H9 (cell line): Measurements from ENCODE around the gene ATP8B4. TPM values are rescaled to one million over a fixed set of nuclear protein-coding genes. Genes with fewer than 3 reads are reported as not detected.

Experiments used
- DNase-seq: peaks from one replicate; pipeline ENCODE4 v3.0.0-alpha.2; 2017
- H2AFZ ChIP-seq: one replicate; pipeline ENCODE4 v1.6.1; 2013; ENCODE audit warnings: mild to moderate bottlenecking, low read length, control low read depth, moderate library complexity
- H2AK5ac ChIP-seq: 2 replicates; pipeline ENCODE4 v1.6.1; 2013; ENCODE audit warnings: low read length, control low read depth, mixed read lengths; ENCODE audit not compliant: insufficient read length
- H2BK120ac ChIP-seq: one replicate; pipeline ENCODE4 v1.6.1; 2013; ENCODE audit warnings: low read depth, mild to moderate bottlenecking, low read length, control low read depth, inconsistent platforms; ENCODE audit not compliant: poor library complexity, severe bottlenecking
- H2BK12ac ChIP-seq: 2 replicates; pipeline ENCODE4 v1.6.1; 2013; ENCODE audit warnings: low read length, control low read depth, mixed read lengths, low read depth; ENCODE audit not compliant: insufficient read length
- H2BK15ac ChIP-seq: 2 replicates; pipeline ENCODE4 v1.6.1; 2013; ENCODE audit warnings: low read depth, low read length, control low read depth
- H2BK20ac ChIP-seq: one replicate; pipeline ENCODE4 v1.6.1; 2013; ENCODE audit warnings: low read depth, mild to moderate bottlenecking, low read length, control low read depth, inconsistent platforms; ENCODE audit not compliant: poor library complexity, severe bottlenecking
- H2BK5ac ChIP-seq: 2 replicates; pipeline ENCODE4 v1.6.1; 2013; ENCODE audit warnings: low read length, control low read depth, mixed read lengths; ENCODE audit not compliant: insufficient read length
- H3K14ac ChIP-seq: 2 replicates; pipeline ENCODE4 v1.6.1; 2013; ENCODE audit warnings: low read length, control low read depth; ENCODE audit not compliant: insufficient read depth
- H3K18ac ChIP-seq: 2 replicates; pipeline ENCODE4 v1.6.1; 2013; ENCODE audit warnings: low read depth, mild to moderate bottlenecking, mixed read lengths, low read length, control low read depth; ENCODE audit not compliant: insufficient read length
- H3K23ac ChIP-seq: 2 replicates; pipeline ENCODE4 v1.6.1; 2013; ENCODE audit warnings: low read length, control low read depth, mixed read lengths, low read depth; ENCODE audit not compliant: insufficient read length
- H3K23me2 ChIP-seq: 2 replicates; pipeline ENCODE4 v1.6.1; 2013; ENCODE audit warnings: low read depth, mild to moderate bottlenecking, mixed read lengths, low read length, control low read depth; ENCODE audit not compliant: insufficient read length, poor library complexity, severe bottlenecking
- H3K27ac ChIP-seq: 2 replicates; pipeline ENCODE4 v1.5.1; 2013; ENCODE audit warnings: low read length, control low read depth, mixed read lengths, low read depth; ENCODE audit not compliant: insufficient read length
- H3K27me3 ChIP-seq: 2 replicates; pipeline ENCODE4 v1.6.1; 2013; ENCODE audit warnings: low read length, control low read depth, inconsistent platforms; ENCODE audit not compliant: insufficient read depth
- H3K4ac ChIP-seq: 2 replicates; pipeline ENCODE4 v1.6.1; 2013; ENCODE audit warnings: low read depth, mild to moderate bottlenecking, control low read depth, inconsistent platforms, low read length, moderate library complexity
- H3K4me1 ChIP-seq: 2 replicates; pipeline ENCODE4 v1.6.1; 2013; ENCODE audit warnings: low read length, control low read depth, inconsistent platforms; ENCODE audit not compliant: insufficient read depth
- H3K4me2 ChIP-seq: 2 replicates; pipeline ENCODE4 v1.6.1; 2013; ENCODE audit warnings: low read length, control low read depth, mixed read lengths; ENCODE audit not compliant: insufficient read length, insufficient read depth
- H3K56ac ChIP-seq: 2 replicates; pipeline ENCODE4 v1.6.1; 2013; ENCODE audit warnings: low read depth, mild to moderate bottlenecking, mixed read lengths, low read length, control low read depth; ENCODE audit not compliant: insufficient read length
- H3K79me1 ChIP-seq: 2 replicates; pipeline ENCODE4 v1.6.1; 2013; ENCODE audit warnings: low read depth, mild to moderate bottlenecking, moderate library complexity, low read length, control low read depth, inconsistent platforms; ENCODE audit not compliant: insufficient read depth, poor library complexity, severe bottlenecking
- H3K79me2 ChIP-seq: 2 replicates; pipeline ENCODE4 v1.6.1; 2013; ENCODE audit warnings: low read length, control low read depth, inconsistent platforms; ENCODE audit not compliant: insufficient read depth
- H3K9ac ChIP-seq: 2 replicates; pipeline ENCODE4 v1.6.1; 2013; ENCODE audit warnings: low read length, control low read depth, mixed read lengths; ENCODE audit not compliant: insufficient read length; ENCODE audit errors: extremely low read depth
- H3K9me3 ChIP-seq: one replicate; pipeline ENCODE4 v1.6.1; 2013; ENCODE audit warnings: low read depth, low read length, inconsistent platforms; ENCODE audit not compliant: control insufficient read depth
- H3T11ph ChIP-seq: one replicate; pipeline ENCODE4 v1.6.1; 2013; ENCODE audit warnings: mild to moderate bottlenecking, low read length, control low read depth, inconsistent platforms
- H4K20me1 ChIP-seq: one replicate; pipeline ENCODE4 v1.6.1; 2013; ENCODE audit not compliant: control insufficient read depth, insufficient read length, insufficient read depth
- H4K5ac ChIP-seq: 2 replicates; pipeline ENCODE4 v1.6.1; 2013; ENCODE audit warnings: low read depth, mild to moderate bottlenecking, mixed read lengths, low read length, control low read depth; ENCODE audit not compliant: insufficient read length
- H4K8ac ChIP-seq: replicated peaks from 2 replicates; pipeline ENCODE4 v1.6.1; 2013; ENCODE audit warnings: low read length, control low read depth, mixed read lengths, low read depth; ENCODE audit not compliant: insufficient read length
- H4K91ac ChIP-seq: 2 replicates; pipeline ENCODE4 v1.6.1; 2013; ENCODE audit warnings: low read depth, mild to moderate bottlenecking, moderate library complexity, mixed read lengths, low read length, control low read depth; ENCODE audit not compliant: insufficient read length
- H3K27ac Mint-ChIP-seq, 3 experiments: 2 replicates in 2 of 3; 3 replicates in 1 of 3; pipeline ENCODE4 v1.8.0; 2020 to 2021; ENCODE audit warnings: mixed read lengths in 3 of 3, mild to moderate bottlenecking in 1 of 3, moderate library complexity in 1 of 3
- H3K27me3 Mint-ChIP-seq: 2 replicates; pipeline ENCODE4 v1.8.0; 2021; ENCODE audit warnings: low read depth, mild to moderate bottlenecking, moderate library complexity, mixed read lengths
- H3K36me3 Mint-ChIP-seq, 3 experiments: 2 replicates in 2 of 3; 3 replicates in 1 of 3; pipeline ENCODE4 v1.8.0; 2020 to 2021; ENCODE audit warnings: low read depth in 3 of 3, mixed read lengths in 3 of 3; ENCODE audit not compliant: insufficient read depth in 1 of 3
- H3K4me1 Mint-ChIP-seq, 2 experiments: 2 replicates each; pipeline ENCODE4 v1.8.0; 2020; ENCODE audit warnings: mixed read lengths in 2 of 2
- H3K4me3 Mint-ChIP-seq, 2 experiments: 2 replicates in 1 of 2; 3 replicates in 1 of 2; pipeline ENCODE4 v1.8.0; 2020 to 2021; ENCODE audit warnings: mild to moderate bottlenecking in 2 of 2, mixed read lengths in 2 of 2, moderate library complexity in 1 of 2
- H3K9me3 Mint-ChIP-seq, 2 experiments: 2 replicates in 1 of 2; 3 replicates in 1 of 2; pipeline ENCODE4 v1.8.0; 2020; ENCODE audit warnings: mild to moderate bottlenecking in 2 of 2, mixed read lengths in 2 of 2, moderate library complexity in 1 of 2
- total RNA-seq: library from RNA; stranded (reverse); gene quantifications from 2 replicates; pipeline ENCODE4 v1.2.1, GENCODE V29; 2021
- TF ChIP-seq, protein P1 (sequence below): fragments of 200-600 bp; sonication (generic); conservative IDR thresholded peaks from 3 replicates; pipeline ENCODE4 v1.8.0; 2021; ENCODE audit warnings: antibody characterized with exemption, mild to moderate bottlenecking

Gene ATP8B4
- total RNA-seq, 1 experiment from 2014 or later = 0.52 TPM

GRCh38 chr15:49813625-49814024 lies 305.4 kb downstream of the ATP8B4 start:
- Histone ChIP-seq H3K9ac (no peak overlapping the region), H4K91ac (no peak overlapping the region), H2BK20ac (no peak overlapping the region), H2BK12ac (no peak overlapping the region), H2AFZ (no peak overlapping the region), H3K9me3 (no peaks in the 10 kb centered on the region), H4K20me1 (no peaks in the 10 kb centered on the region), H3K4me1 (no peaks in the 10 kb centered on the region), H3K4ac (no peak overlapping the region), H3K4me2 (no peak overlapping the region), H4K5ac (no peak overlapping the region), H2BK120ac (no peak overlapping the region), H3K56ac (no peak overlapping the region), H2BK5ac (no peak overlapping the region), H3K14ac (no peak overlapping the region), H3K23me2 (no peaks in the 10 kb centered on the region), H2BK15ac (no peak overlapping the region), H4K8ac (no peak overlapping the region), H3K23ac (no peak overlapping the region), H3T11ph (no peak overlapping the region), H3K79me2 (no peaks in the 10 kb centered on the region), H3K27ac (no peak overlapping the region), H3K27me3 (no peaks in the 10 kb centered on the region), H3K79me1 (no peaks in the 10 kb centered on the region), H2AK5ac (no peak overlapping the region), H3K18ac (no peak overlapping the region)
- H3K27ac Mint-ChIP-seq = no peak overlapping the region
- no peaks in the 10 kb centered on the region for H3K27me3 Mint-ChIP-seq
- DNase-seq = no peak
- TF ChIP-seq, protein P1, sequence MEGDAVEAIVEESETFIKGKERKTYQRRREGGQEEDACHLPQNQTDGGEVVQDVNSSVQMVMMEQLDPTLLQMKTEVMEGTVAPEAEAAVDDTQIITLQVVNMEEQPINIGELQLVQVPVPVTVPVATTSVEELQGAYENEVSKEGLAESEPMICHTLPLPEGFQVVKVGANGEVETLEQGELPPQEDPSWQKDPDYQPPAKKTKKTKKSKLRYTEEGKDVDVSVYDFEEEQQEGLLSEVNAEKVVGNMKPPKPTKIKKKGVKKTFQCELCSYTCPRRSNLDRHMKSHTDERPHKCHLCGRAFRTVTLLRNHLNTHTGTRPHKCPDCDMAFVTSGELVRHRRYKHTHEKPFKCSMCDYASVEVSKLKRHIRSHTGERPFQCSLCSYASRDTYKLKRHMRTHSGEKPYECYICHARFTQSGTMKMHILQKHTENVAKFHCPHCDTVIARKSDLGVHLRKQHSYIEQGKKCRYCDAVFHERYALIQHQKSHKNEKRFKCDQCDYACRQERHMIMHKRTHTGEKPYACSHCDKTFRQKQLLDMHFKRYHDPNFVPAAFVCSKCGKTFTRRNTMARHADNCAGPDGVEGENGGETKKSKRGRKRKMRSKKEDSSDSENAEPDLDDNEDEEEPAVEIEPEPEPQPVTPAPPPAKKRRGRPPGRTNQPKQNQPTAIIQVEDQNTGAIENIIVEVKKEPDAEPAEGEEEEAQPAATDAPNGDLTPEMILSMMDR = no peak
- no peak overlapping the region for H3K4me3 Mint-ChIP-seq
- no peaks in the 10 kb centered on the region for H3K36me3 Mint-ChIP-seq
- no peaks in the 10 kb centered on the region for H3K9me3 Mint-ChIP-seq
- no peaks in the 10 kb centered on the region for H3K4me1 Mint-ChIP-seq
